ENCODE results near the gene CHSY3. TPM values are rescaled to one million over a fixed set of nuclear protein-coding genes. Genes with fewer than 3 reads are reported as not detected.

CHSY3 gene
- total RNA-seq (2022; extraction: Qiagen RNA extraction; ENCODE audit: low read depth): 0.03 to 0.10 TPM (median 0.07 TPM) in 5 replicates

GRCh38 chr5:129904102-129904666 is at the start of gene CHSY3:
CHSY3 (plus strand) TSS chr5:129904465.

Other genes starting within 250 kb of the CHSY3 start
- gene MINAR2, start 156.4 kb upstream of the CHSY3 start, total RNA-seq (2022; extraction: Qiagen RNA extraction; ENCODE audit: low read depth): not detected in 5 replicates

Measured in A549 treated with DMSO at 1 μM for 4 hours (cell line).